WERI-Rb-1 (cell line): ENCODE results near the gene NSUN2.

Source experiments
- DNase-seq: peaks from one replicate; pipeline ENCODE4 v3.0.0-alpha.2; 2020
- H3K27ac ChIP-seq: fragments of 250-450 bp; sonication (Bioruptor Pico); 2 replicates; pipeline ENCODE4 v1.5.1; 2020; ENCODE audit warnings: mild to moderate bottlenecking, moderate library complexity
- H3K27me3 ChIP-seq: fragments of 250-450 bp; sonication (Bioruptor Pico); 2 replicates; pipeline ENCODE4 v1.5.1; 2021; ENCODE audit warnings: mild to moderate bottlenecking, low read depth, moderate library complexity; ENCODE audit not compliant: insufficient read depth, severe bottlenecking
- H3K36me3 ChIP-seq: fragments of 250-450 bp; sonication (Bioruptor Pico); 2 replicates; pipeline ENCODE4 v1.5.1; 2020; ENCODE audit warnings: mild to moderate bottlenecking, moderate library complexity
- H3K4me3 ChIP-seq: 2 replicates; pipeline ENCODE4 v1.5.1; 2011; ENCODE audit warnings: low read depth, mild to moderate bottlenecking, control low read depth, low read length
- H3K9me3 ChIP-seq: fragments of 250-450 bp; sonication (Bioruptor Pico); 2 replicates; pipeline ENCODE4 v1.5.1; 2021; ENCODE audit warnings: mild to moderate bottlenecking, moderate library complexity; ENCODE audit not compliant: severe bottlenecking
- CTCF ChIP-seq: IDR thresholded peaks from 2 replicates; pipeline ENCODE4 v1.5.1; 2011; ENCODE audit warnings: low read depth, mild to moderate bottlenecking, control low read depth, inconsistent platforms, low read length

Gene NSUN2

GRCh38 chr5:6595405-6595804 lies 37.4 kb downstream of the NSUN2 start:
- H3K36me3 ChIP-seq = peaks cover 30% of the 10 kb centered on the region
- no peak overlapping the region for H3K4me3 ChIP-seq
- no peak for TF ChIP-seq CTCF
- DNase-seq = no peak
- no peaks in the 10 kb centered on the region for H3K9me3 ChIP-seq
- no peak overlapping the region for H3K27ac ChIP-seq
- H3K27me3 ChIP-seq = no peaks in the 10 kb centered on the region

- no peaks in the 10 kb centered on the region for H3K9me3 ChIP-seq
- no peak for DNase-seq
- H3K36me3 ChIP-seq = peaks cover 23% of the 10 kb centered on the region
- H3K27ac ChIP-seq = no peak overlapping the region
- no peaks in the 10 kb centered on the region for H3K27me3 ChIP-seq
- TF ChIP-seq CTCF = no peak
- H3K4me3 ChIP-seq = no peak overlapping the region
These were observed 38.8 kb downstream of the NSUN2 start for GRCh38 chr5:6594066-6594465.

- TF ChIP-seq CTCF = no peak
- Histone ChIP-seq H3K4me3 (no peak overlapping the region), H3K27me3 (no peaks in the 10 kb centered on the region), H3K27ac (no peak overlapping the region), H3K9me3 (no peaks in the 10 kb centered on the region), H3K36me3 (peaks cover 16% of the 10 kb centered on the region)
- DNase-seq = no peak
These were observed 39.5 kb downstream of the NSUN2 start for GRCh38 chr5:6593148-6594016.

GRCh38 chr5:6592601-6593000 lies 40.2 kb downstream of the NSUN2 start:
- Histone ChIP-seq H3K4me3 (no peak overlapping the region), H3K27ac (no peak overlapping the region), H3K36me3 (peaks cover 10% of the 10 kb centered on the region), H3K27me3 (no peaks in the 10 kb centered on the region), H3K9me3 (no peaks in the 10 kb centered on the region)
- no peak for TF ChIP-seq CTCF
- DNase-seq = no peak

- Histone ChIP-seq H3K27ac (no peak overlapping the region), H3K9me3 (no peaks in the 10 kb centered on the region), H3K4me3 (no peak overlapping the region), H3K27me3 (no peaks in the 10 kb centered on the region), H3K36me3 (peaks cover 2% of the 10 kb centered on the region)
- no peak for TF ChIP-seq CTCF
- DNase-seq = no peak
These were observed 41.1 kb downstream of the NSUN2 start for GRCh38 chr5:6591671-6592288.
